ENCODE measurements around the gene ZSWIM5. TPM values are rescaled to one million over a fixed set of nuclear protein-coding genes. Genes with fewer than 3 reads are reported as not detected.
"Not testable (repeated sequence)": the region's sequence is repeated elsewhere in the genome, so short reads cannot be mapped to it uniquely, and the experiment has no call there.

The ZSWIM5 gene
- total RNA-seq, 1 donor from 2014 or later: 0.42 TPM

- intact Hi-C loops (cut with micrococcal nuclease): loop anchor here (5.0 kb wide), 1 partner anchor 482 kb away; the partner anchor contains the start of genes GPBP1L1 and TMEM69
These were observed 1.1 kb downstream of the ZSWIM5 start for GRCh38 chr1:45205011-45205909.

DNA sequence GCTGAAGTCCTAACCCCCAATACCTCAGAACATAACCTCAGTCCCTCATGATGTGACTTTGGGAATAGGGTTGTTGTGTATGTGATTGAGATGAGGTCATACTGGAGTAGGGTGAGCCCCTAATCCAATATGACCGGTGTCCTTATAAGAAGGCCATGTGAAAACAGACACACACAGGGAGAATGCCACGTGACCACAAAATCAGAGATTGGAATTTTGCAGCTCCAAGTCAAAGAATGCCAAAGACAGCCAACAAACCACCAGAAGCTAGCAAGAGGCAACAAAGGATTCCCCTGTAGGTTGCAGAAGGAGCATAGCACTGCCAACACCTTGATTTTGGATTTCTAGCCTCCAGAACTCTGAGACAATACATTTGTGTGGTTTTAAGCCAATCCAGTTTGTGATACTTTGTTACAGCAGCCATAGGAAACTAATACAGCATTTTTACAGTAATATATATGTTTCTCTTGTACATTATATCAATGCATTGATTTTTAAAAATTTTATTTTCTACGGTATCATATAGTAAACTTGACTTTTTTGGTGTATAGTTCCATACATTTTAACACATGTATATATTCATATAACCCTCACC, 5.4 kb downstream of the ZSWIM5 start:
- intact Hi-C loops (cut with micrococcal nuclease): no loop called here

- intact Hi-C loops (cut with micrococcal nuclease): no loop called here
These were observed 6.0 kb downstream of the ZSWIM5 start for GRCh38 chr1:45200435-45200834.

DNA sequence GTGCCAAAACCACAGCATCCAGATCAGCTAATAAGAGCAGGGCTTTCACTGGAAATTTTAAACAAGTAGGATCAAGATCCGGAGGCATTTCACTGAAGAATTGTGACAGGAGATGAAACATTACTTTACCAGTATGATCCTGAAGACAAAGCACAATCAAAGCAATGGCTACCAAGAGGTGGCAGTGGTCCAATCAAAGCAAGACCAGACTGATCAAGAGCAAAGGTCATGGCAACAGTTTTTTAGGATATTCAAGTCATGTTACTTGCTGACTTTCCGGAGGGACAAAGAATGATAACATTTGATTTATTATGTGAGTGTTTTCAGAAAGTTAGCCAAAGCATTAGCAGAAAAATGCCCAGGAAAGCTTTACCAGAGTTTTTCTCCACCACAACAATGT, 8.2 kb downstream of the ZSWIM5 start:
- intact Hi-C loops (cut with micrococcal nuclease): no loop called here

DNA sequence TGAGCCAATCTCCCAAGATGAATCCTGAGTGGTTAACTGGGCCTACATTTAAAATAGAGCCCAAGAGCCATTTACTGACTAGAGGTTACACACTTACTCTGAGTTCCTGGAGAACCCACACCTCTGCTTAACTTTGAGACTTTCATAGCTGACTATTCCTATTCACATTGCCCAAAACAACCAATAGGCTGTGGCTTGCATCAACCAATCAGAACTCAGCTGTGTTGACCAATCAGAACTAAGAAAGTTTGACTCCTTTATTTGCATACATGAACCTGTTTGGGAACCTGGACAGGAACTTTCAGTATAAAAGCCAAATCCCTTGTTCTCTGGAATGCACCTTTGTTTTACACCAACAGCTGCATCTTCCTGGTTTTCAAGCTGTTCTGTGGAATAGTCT, 9.5 kb downstream of the ZSWIM5 start:
- intact Hi-C loops (cut with micrococcal nuclease): no loop called here

DNA sequence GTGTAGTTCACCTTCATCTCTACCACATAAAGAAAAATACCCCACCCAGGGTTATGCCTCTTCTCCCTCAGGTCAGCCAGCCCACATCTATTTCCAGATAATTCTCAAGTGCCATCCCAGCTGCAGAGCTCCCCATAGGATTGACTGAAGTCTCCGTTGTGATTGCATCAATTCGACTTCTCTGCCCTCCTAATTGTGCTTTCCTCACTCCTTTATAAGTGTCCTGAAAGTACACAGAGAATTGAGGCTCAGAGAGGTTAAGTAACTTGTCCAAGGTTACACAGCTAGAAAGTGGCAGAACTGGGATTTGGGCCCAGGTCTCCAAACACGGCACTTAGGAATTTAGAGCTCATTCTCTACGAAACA, 15.0 kb downstream of the ZSWIM5 start:
- intact Hi-C loops (cut with micrococcal nuclease): no loop called here

- intact Hi-C loops (cut with micrococcal nuclease): no loop called here
These were observed 18.7 kb downstream of the ZSWIM5 start for GRCh38 chr1:45187725-45188124.

DNA sequence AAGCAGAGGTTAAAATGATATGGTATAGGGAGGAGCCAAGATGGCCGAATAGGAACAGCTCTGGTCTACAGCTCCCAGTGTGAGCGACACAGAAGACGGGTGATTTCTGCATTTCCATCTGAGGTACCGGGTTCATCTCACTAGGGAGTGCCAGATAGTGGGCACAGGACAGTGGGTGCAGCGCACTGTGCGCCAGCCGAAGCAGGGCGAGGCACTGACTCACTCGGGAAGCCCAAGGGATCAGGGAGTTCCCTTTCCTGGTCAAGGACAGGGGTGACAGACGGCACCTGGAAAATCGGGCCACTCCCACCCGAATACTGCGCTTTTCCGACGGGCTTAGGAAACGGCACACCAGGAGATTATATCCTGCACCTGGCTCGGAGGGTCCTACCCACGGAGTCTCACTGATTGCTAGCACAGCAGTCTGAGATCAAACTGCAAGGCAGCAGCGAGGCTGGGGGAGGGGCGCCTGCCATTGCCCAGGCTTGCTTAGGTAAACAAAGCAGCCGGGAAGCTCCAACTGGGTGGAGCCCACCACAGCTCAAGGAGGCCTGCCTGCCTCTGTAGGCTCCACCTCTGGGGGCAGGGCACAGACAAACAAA, 26.4 kb downstream of the ZSWIM5 start:
- intact Hi-C loops (cut with micrococcal nuclease): not testable (repeated sequence)

DNA sequence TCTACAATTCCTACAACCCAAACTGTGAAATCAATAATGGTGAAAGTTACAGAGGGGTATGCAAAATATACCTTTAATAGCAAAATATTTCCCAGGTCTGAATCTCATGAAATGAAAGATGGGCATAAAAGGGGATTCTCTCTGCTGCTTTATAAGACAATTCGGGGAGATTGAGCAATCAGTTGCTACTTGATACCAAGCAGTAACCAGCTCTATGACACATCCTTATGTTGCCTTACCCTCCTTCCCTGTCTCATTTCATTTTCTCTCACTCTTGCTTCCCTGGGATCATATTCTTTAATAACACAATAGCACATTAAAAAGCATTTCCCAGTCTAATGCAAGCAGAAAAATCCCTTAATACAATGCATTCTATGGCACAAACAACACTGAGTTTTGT, 29.0 kb downstream of the ZSWIM5 start:
- intact Hi-C loops (cut with micrococcal nuclease): no loop called here

- intact Hi-C loops (cut with micrococcal nuclease): no loop called here
These were observed 33.6 kb downstream of the ZSWIM5 start for GRCh38 chr1:45172764-45173163.

GRCh38 chr1:45172005-45172404, 34.4 kb downstream of the ZSWIM5 start:
- intact Hi-C loops (cut with micrococcal nuclease): no loop called here

- intact Hi-C loops (cut with micrococcal nuclease): no loop called here
These were observed 34.8 kb downstream of the ZSWIM5 start for GRCh38 chr1:45171575-45171974.

GRCh38 chr1:45170151-45170742, 36.2 kb downstream of the ZSWIM5 start:
- intact Hi-C loops (cut with micrococcal nuclease): no loop called here

GRCh38 chr1:45167947-45168346, 38.5 kb downstream of the ZSWIM5 start:
- intact Hi-C loops (cut with micrococcal nuclease): not testable (repeated sequence)

DNA sequence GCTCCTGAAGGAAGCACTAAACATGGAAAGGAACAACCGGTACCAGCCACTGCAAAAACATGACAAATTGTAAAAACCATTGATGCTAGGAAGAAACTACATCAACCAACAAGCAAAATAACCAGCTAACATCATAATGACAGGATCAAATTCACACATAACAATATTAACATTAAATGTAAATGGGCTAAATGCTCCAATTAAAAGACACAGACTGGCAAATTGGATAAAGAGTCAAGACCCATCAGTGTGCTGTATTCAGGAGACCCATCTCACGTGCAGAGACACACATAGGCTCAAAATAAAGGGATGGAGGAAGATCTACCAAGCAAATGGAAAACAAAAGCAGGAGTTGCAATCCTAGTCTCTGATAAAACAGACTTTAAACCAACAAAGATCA, 42.1 kb downstream of the ZSWIM5 start:
- intact Hi-C loops (cut with micrococcal nuclease): not testable (repeated sequence)

- intact Hi-C loops (cut with micrococcal nuclease): not testable (repeated sequence)
These were observed 43.3 kb downstream of the ZSWIM5 start for GRCh38 chr1:45163111-45163510.

- intact Hi-C loops (cut with micrococcal nuclease): not testable (repeated sequence)
These were observed 44.1 kb downstream of the ZSWIM5 start for GRCh38 chr1:45162041-45163035.

GRCh38 chr1:45155957-45156356, 50.4 kb downstream of the ZSWIM5 start:
- intact Hi-C loops (cut with micrococcal nuclease): no loop called here

GRCh38 chr1:45155423-45155822, 51.0 kb downstream of the ZSWIM5 start:
- intact Hi-C loops (cut with micrococcal nuclease): no loop called here

GRCh38 chr1:45152126-45152525, 54.3 kb downstream of the ZSWIM5 start:
- intact Hi-C loops (cut with micrococcal nuclease): no loop called here

Data from T-helper 1 cell treated with Interleukin-12 subunit alpha and Interleukin-12 subunit beta and Interleukin-4 antibody, amounts not matched to agents 30 ng/mL and 1 ng/mL, for 36 hours (primary cell).